K562 (cell line): ENCODE results near the gene ANHX. TPM values are rescaled to one million over a fixed set of nuclear protein-coding genes. Genes with fewer than 3 reads are reported as not detected.
A peak's percentile ranks its signal among the peaks of the same experiment; 100 is the strongest.

ENCODE experiments used
- CBFB ChIP-seq: sonication (generic); formaldehyde crosslinking; IDR thresholded peaks from 2 replicates; pipeline ENCODE4 v1.4.0; 2020; ENCODE audit warnings: mild to moderate bottlenecking, missing genetic modification reagents
- E4F1 ChIP-seq: fragments of 250-450 bp; sonication (Bioruptor Pico); IDR thresholded peaks from 2 replicates; pipeline ENCODE4 v1.5.0; 2021; ENCODE audit warnings: mild to moderate bottlenecking, borderline replicate concordance
- EGR1 ChIP-seq: fragments of 450-650 bp; conservative IDR thresholded peaks from 2 replicates; pipeline ENCODE4 v1.6.1; 2017; ENCODE audit warnings: mild to moderate bottlenecking
- ELF1 ChIP-seq: fragments of 200-800 bp; sonication (Bioruptor generic); IDR thresholded peaks from 2 replicates; pipeline ENCODE4 v1.6.1; 2016; ENCODE audit warnings: missing genetic modification characterization, missing compliant biosample characterization
- GABPA ChIP-seq: fragments of 200-800 bp; sonication (Bioruptor generic); conservative IDR thresholded peaks from 2 replicates; pipeline ENCODE4 v1.6.1; 2016; ENCODE audit warnings: low read depth, missing genetic modification characterization, missing compliant biosample characterization
- HMG20A ChIP-seq: fragments of 450-650 bp; formaldehyde crosslinking; conservative IDR thresholded peaks from 2 replicates; pipeline ENCODE4 v1.4.0; 2020; ENCODE audit warnings: mild to moderate bottlenecking, mixed read lengths
- HNRNPLL ChIP-seq: fragments of 200-400 bp; formaldehyde crosslinking; IDR thresholded peaks from 2 replicates; pipeline ENCODE4 v1.6.1; 2017; ENCODE audit warnings: low read length, low read depth, mild to moderate bottlenecking; ENCODE audit not compliant: poor library complexity, severe bottlenecking
- ILF3 ChIP-seq: fragments of 450-650 bp; IDR thresholded peaks from 2 replicates; pipeline ENCODE4 v1.6.1; 2018; ENCODE audit warnings: antibody characterized with exemption, mild to moderate bottlenecking, moderate library complexity, borderline replicate concordance
- IRF1 ChIP-seq: sonication (generic); formaldehyde crosslinking; IDR thresholded peaks from 2 replicates; pipeline ENCODE4 v1.8.0; 2022; ENCODE audit warnings: missing genetic modification reagents, mild to moderate bottlenecking, borderline replicate concordance
- MBD1 ChIP-seq: fragments of 250-450 bp; sonication (Bioruptor Pico); IDR thresholded peaks from 2 replicates; pipeline ENCODE4 v1.8.0; 2022; ENCODE audit warnings: inconsistent platforms
- NELFE ChIP-seq: IDR thresholded peaks from 2 replicates; pipeline ENCODE4 v1.6.1; 2011; ENCODE audit warnings: mild to moderate bottlenecking; ENCODE audit not compliant: insufficient read depth, insufficient read length
- POLR2B ChIP-seq: fragments of 450-650 bp; IDR thresholded peaks from 2 replicates; pipeline ENCODE4 v1.6.1; 2018; ENCODE audit warnings: low read depth; ENCODE audit not compliant: partially characterized antibody
- RB1 ChIP-seq: fragments of 450-650 bp; IDR thresholded peaks from 2 replicates; pipeline ENCODE4 v1.6.1; 2017; ENCODE audit warnings: low read depth, mild to moderate bottlenecking
- RBM25 ChIP-seq: fragments of 200-400 bp; formaldehyde crosslinking; IDR thresholded peaks from 2 replicates; pipeline ENCODE4 v1.6.1; 2018; ENCODE audit warnings: low read length, low read depth, moderate library complexity; ENCODE audit not compliant: severe bottlenecking
- SMARCE1 ChIP-seq: fragments of 450-650 bp; IDR thresholded peaks from 2 replicates; pipeline ENCODE4 v1.7.1; 2016; ENCODE audit warnings: mild to moderate bottlenecking
- SNAPC5 ChIP-seq: fragments of 250-450 bp; sonication (Bioruptor Pico); IDR thresholded peaks from 2 replicates; pipeline ENCODE4 v1.8.0; 2021; ENCODE audit warnings: moderate library complexity, mild to moderate bottlenecking, inconsistent platforms
- TBP ChIP-seq: optimal IDR thresholded peaks from 2 replicates; pipeline ENCODE3; 2011; ENCODE audit warnings: low read depth, low read length, improper control_type of control experiment
- ZBTB17 ChIP-seq: fragments of 450-650 bp; formaldehyde crosslinking; IDR thresholded peaks from 2 replicates; pipeline ENCODE4 v1.4.0; 2020; ENCODE audit warnings: mild to moderate bottlenecking
- ZBTB5 ChIP-seq: fragments of 450-650 bp; IDR thresholded peaks from 2 replicates; pipeline ENCODE4 v1.6.1; 2017; ENCODE audit warnings: antibody characterized with exemption
- ZNF124 ChIP-seq: sonication (generic); formaldehyde crosslinking; IDR thresholded peaks from 2 replicates; pipeline ENCODE4 v1.8.1; 2022; ENCODE audit warnings: missing genetic modification reagents
- ZNF583 ChIP-seq: fragments of 250-450 bp; sonication (Bioruptor Pico); IDR thresholded peaks from 2 replicates; pipeline ENCODE4 v1.4.0; 2020
- ZNF766 ChIP-seq: fragments of 200-800 bp; sonication (Bioruptor generic); conservative IDR thresholded peaks from 2 replicates; pipeline ENCODE4 v1.6.1; 2016; ENCODE audit warnings: missing genetic modification characterization, missing compliant biosample characterization
- polyA plus RNA-seq, 8 experiments: library from polyadenylated mRNA; depleted of rRNA in 4 of 8; stranded (reverse) in 5 of 8; unstranded in 3 of 8; fragments of >200 nt; fragmentation: Nextera tagmentation in 2 of 8; fragmentation: Illumina TruSeq in 1 of 8; extraction: Ambion mirVana in 2 of 8; extraction: Trizol in 1 of 8; gene quantifications; 2 replicates each; pipeline versions ENCODE4 v1.2.1 to v1.2.3, GENCODE V29; 2011 to 2014; ENCODE audit warnings: inconsistent platforms in 1 of 8, missing spikeins in 1 of 8
- total RNA-seq, 7 experiments: library from RNA; depleted of rRNA in 6 of 7; stranded (reverse); fragments of >200 nt in 6 of 7; fragmentation: Illumina TruSeq in 2 of 7; extraction: Trizol in 2 of 7; gene quantifications; 2 replicates each; pipeline versions ENCODE4 v1.2.1 to v1.2.3, GENCODE V29; 2011 to 2021; ENCODE audit warnings: low replicate concordance in 1 of 7

Gene ANHX
- total and polyA plus RNA-seq, 9 of the 15 experiments (the other 6 are each of a cell fraction or from before 2014, with no cell fraction given) = not detected

GRCh38 chr12:133181238-133181959 lies 54.3 kb downstream of the ANHX start, which contains the start of gene ZNF268 (continued):
- TF ChIP-seq ZBTB5 (no peak), NELFE (no peak), IRF1 (no peak), ZNF124 (CRISPR knock-in tag) (no peak), MBD1 (CRISPR knock-in tag) (no peak), SNAPC5 (CRISPR knock-in tag) (no peak), SMARCE1 (no peak), ZNF766 (CRISPR knock-in tag) (peak; percentile 88), TBP (peak; percentile 66), HMG20A (no peak), GABPA (tag) (peak; percentile 95), ZBTB17 (CRISPR knock-in tag) (peak; percentile 22; the same call in 1 of the 2 replicates), RBM25 (no peak), EGR1 (no peak; the same call in 1 of the 2 replicates), RB1 (peak; percentile 92), HNRNPLL (peak; percentile 80), E4F1 (CRISPR knock-in tag) (no peak), ZNF583 (no peak; the same call in 1 of the 2 replicates), ILF3 (no peak), ELF1 (tag) (peak; percentile 98), CBFB (0 out of 2 replicates have a peak, but pooled peaks have one; percentile 21), POLR2B (peak; percentile 75)
